HEK293 (cell line): ENCODE measurements around the gene WWTR1.

Source experiments
- CTCF ChIA-PET: fragments of 350-600 bp; formaldehyde crosslinking; extraction: SDS; loops from one replicate; lab custom pipeline; 2021; ENCODE audit warnings: antibody characterized with exemption; lab: Yijun Ruan, JAX
- POLR2A ChIA-PET: fragments of 300-600 bp; formaldehyde crosslinking; extraction: SDS; loops from one replicate; lab custom pipeline; 2020; ENCODE audit warnings: antibody characterized with exemption, inconsistent platforms; lab: Yijun Ruan, JAX
- H3K27ac ChIP-seq: fragments of 200-500 bp; sonication (Bioruptor generic); 2 replicates; pipeline ENCODE4 v1.5.1; 2014; ENCODE audit warnings: low read depth, low read length, control low read depth, inconsistent platforms; ENCODE audit errors: extremely low read depth
- H3K36me3 ChIP-seq, 2 experiments: fragments of 200-500 bp in 1 of 2; sonication (Bioruptor generic) in 1 of 2; 1 replicate in 1 of 2; 2 replicates in 1 of 2; pipeline ENCODE4 v1.5.1; 2014 to 2017; ENCODE audit warnings: inconsistent platforms in 2 of 2, low read length in 2 of 2; ENCODE audit not compliant: control insufficient read depth in 2 of 2, insufficient read depth in 1 of 2
- H3K4me1 ChIP-seq: fragments of 200-500 bp; sonication (Bioruptor generic); 2 replicates; pipeline ENCODE4 v1.5.1; 2014; ENCODE audit warnings: mild to moderate bottlenecking, low read length, inconsistent platforms; ENCODE audit not compliant: control insufficient read depth, insufficient read depth
- H3K4me3 ChIP-seq: 2 replicates; pipeline ENCODE4 v1.5.1; 2011; ENCODE audit warnings: low read depth, mild to moderate bottlenecking, control low read depth, low read length, moderate library complexity
- H3K9me3 ChIP-seq: fragments of 200-500 bp; sonication (Bioruptor generic); 2 replicates; pipeline ENCODE4 v1.5.1; 2014; ENCODE audit warnings: low read depth, low read length, inconsistent platforms; ENCODE audit not compliant: control insufficient read depth, insufficient read depth
- ELK4 ChIP-seq: IDR thresholded peaks from 2 replicates; pipeline ENCODE4 v1.6.1; 2011; ENCODE audit warnings: mild to moderate bottlenecking, low read depth, low read length, borderline replicate concordance
- GLI2 ChIP-seq: fragments of 450-650 bp; formaldehyde crosslinking; IDR thresholded peaks from 2 replicates; pipeline ENCODE4; 2017; ENCODE audit warnings: missing biosample characterization, missing genetic modification characterization, low read depth, borderline replicate concordance
- GLI4 ChIP-seq: fragments of 450-650 bp; formaldehyde crosslinking; IDR thresholded peaks from 2 replicates; pipeline ENCODE4 v1.5.1; 2016; ENCODE audit warnings: missing biosample characterization, missing genetic modification characterization
- PRDM4 ChIP-seq: fragments of 450-650 bp; formaldehyde crosslinking; IDR thresholded peaks from 2 replicates; pipeline ENCODE4 v1.5.1; 2017; ENCODE audit warnings: missing biosample characterization, missing genetic modification characterization
- SCRT2 ChIP-seq: fragments of 450-650 bp; formaldehyde crosslinking; IDR thresholded peaks from 2 replicates; pipeline ENCODE4 v1.5.1; 2016; ENCODE audit warnings: missing biosample characterization, missing genetic modification characterization
- SETDB1 ChIP-seq: IDR thresholded peaks from one replicate; pipeline ENCODE4 v1.6.1; 2017; ENCODE audit warnings: mild to moderate bottlenecking, low read length, moderate library complexity, mixed read lengths; ENCODE audit not compliant: insufficient read length
- YY2 ChIP-seq: fragments of 450-650 bp; formaldehyde crosslinking; IDR thresholded peaks from 2 replicates; pipeline ENCODE4 v1.5.1; 2016; ENCODE audit warnings: missing biosample characterization, missing genetic modification characterization
- ZEB2 ChIP-seq: fragments of 450-650 bp; formaldehyde crosslinking; IDR thresholded peaks from 2 replicates; pipeline ENCODE4 v1.5.1; 2016; ENCODE audit warnings: missing biosample characterization, missing genetic modification characterization
- ZNF155 ChIP-seq: fragments of 450-650 bp; formaldehyde crosslinking; IDR thresholded peaks from 2 replicates; pipeline ENCODE4 v1.5.1; 2016; ENCODE audit warnings: missing biosample characterization, missing genetic modification characterization
- ZNF157 ChIP-seq: fragments of 450-650 bp; formaldehyde crosslinking; IDR thresholded peaks from 2 replicates; pipeline ENCODE4 v1.5.1; 2016; ENCODE audit warnings: missing biosample characterization, missing genetic modification characterization
- ZNF26 ChIP-seq: fragments of 450-650 bp; formaldehyde crosslinking; IDR thresholded peaks from 2 replicates; pipeline ENCODE4 v1.5.1; 2016; ENCODE audit warnings: missing biosample characterization, missing genetic modification characterization
- ZNF433 ChIP-seq: fragments of 450-650 bp; formaldehyde crosslinking; IDR thresholded peaks from 2 replicates; pipeline ENCODE4 v1.5.1; 2016; ENCODE audit warnings: missing biosample characterization, missing genetic modification characterization, low read depth
- ZNF654 ChIP-seq: fragments of 450-650 bp; formaldehyde crosslinking; IDR thresholded peaks from 2 replicates; pipeline ENCODE4 v1.5.1; 2016; ENCODE audit warnings: low read depth, missing biosample characterization, missing genetic modification characterization
- ZNF792 ChIP-seq: fragments of 450-650 bp; formaldehyde crosslinking; IDR thresholded peaks from 2 replicates; pipeline ENCODE4 v1.5.1; 2016; ENCODE audit warnings: missing biosample characterization, missing genetic modification characterization
- TF ChIP-seq, protein P1 (sequence below): fragments of 450-650 bp; formaldehyde crosslinking; IDR thresholded peaks from 2 replicates; pipeline ENCODE4 v1.5.1; 2016; ENCODE audit warnings: missing biosample characterization, missing genetic modification characterization
- TF ChIP-seq, protein P2 (sequence below): fragments of 450-650 bp; formaldehyde crosslinking; IDR thresholded peaks from 2 replicates; pipeline ENCODE4 v1.5.1; 2016; ENCODE audit warnings: missing biosample characterization, missing genetic modification characterization
- TF ChIP-seq, protein P3 (sequence below): fragments of 450-650 bp; formaldehyde crosslinking; IDR thresholded peaks from 2 replicates; pipeline ENCODE4 v1.5.1; 2016; ENCODE audit warnings: missing biosample characterization, missing genetic modification characterization

The WWTR1 gene

DNA sequence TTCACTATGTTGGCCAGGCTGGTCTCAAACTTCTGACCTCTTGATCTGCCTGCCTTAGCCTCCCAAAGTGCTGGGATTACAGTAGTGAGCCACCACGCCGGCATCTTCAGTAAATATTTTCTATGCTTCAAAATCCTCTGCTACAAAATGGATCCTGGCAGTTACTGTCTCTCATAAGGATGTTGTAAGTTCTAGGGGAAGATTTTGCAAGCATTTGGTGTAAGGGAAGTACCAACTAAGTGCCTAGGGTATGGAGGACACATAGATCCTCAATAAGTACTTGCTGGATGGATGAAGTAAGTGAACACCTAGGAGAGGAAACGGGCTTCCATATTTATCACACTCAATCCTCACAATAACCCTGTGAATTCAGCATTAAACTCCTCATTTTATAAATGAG, 176.8 kb downstream of the WWTR1 start (continued):
- TF ChIP-seq PRDM4 (tag by site-specific recombination) (no peak), GLI2 (tag by site-specific recombination) (no peak)

- no peak overlapping the region for H3K27ac ChIP-seq
These were observed 177.4 kb downstream of the WWTR1 start for GRCh38 chr3:149480326-149481017.

DNA sequence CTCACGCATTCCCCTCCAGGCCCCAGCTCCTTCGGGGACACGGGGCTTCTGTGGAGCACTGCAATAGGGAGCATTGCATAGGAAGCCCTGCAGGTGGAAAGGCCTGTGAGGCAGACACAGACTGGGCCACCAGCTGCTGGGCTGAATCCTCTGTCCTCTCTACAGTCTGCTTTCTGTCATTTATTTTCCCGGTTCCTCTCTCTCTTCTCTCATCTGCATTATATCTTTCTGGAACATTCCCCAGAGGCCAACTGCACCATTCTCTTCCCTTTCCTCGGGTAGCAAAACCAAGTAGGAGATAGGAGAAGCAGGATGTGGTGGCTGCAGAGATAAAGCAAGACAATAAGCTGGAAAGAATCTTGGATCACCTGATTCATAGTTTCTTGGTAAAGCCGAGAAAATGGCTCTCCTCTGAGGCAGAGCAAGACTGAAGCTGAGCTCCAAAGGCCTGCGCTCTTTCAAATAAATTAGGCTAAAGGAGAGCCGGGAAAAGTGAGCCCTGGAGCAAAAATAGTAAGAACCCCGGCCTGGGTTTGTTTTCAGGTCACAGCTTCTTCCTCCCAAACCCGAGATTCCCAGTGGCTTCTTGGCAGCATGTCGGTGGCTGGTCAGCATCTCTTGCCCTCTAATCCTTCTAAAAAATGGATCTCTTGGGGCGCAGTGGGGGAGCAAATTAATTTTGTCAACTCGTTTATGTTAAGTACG, 178.1 kb downstream of the WWTR1 start:
- Histone ChIP-seq H3K4me3 (no peak overlapping the region), H3K9me3 (no peaks in the 10 kb centered on the region), H3K36me3 (no peaks in the 10 kb centered on the region), H3K4me1 (no peaks in the 10 kb centered on the region), H3K27ac (no peak overlapping the region)
- ChIA-PET CTCF (interaction anchor here (0.6 to 2.5 kb wide), 17 partner anchors 10 to 527 kb away, joined by 3 to 13 read pairs (median 3); no protein-coding TSS in a partner anchor), POLR2A (no interaction called here)
- TF ChIP-seq SETDB1, result no peak
- TF ChIP-seq ZNF155 (tag by site-specific recombination), result no peak
- TF ChIP-seq ELK4, result no peak
- TF ChIP-seq, protein P1, sequence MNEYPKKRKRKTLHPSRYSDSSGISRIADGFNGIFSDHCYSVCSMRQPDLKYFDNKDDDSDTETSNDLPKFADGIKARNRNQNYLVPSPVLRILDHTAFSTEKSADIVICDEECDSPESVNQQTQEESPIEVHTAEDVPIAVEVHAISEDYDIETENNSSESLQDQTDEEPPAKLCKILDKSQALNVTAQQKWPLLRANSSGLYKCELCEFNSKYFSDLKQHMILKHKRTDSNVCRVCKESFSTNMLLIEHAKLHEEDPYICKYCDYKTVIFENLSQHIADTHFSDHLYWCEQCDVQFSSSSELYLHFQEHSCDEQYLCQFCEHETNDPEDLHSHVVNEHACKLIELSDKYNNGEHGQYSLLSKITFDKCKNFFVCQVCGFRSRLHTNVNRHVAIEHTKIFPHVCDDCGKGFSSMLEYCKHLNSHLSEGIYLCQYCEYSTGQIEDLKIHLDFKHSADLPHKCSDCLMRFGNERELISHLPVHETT (tag by site-specific recombination), result no peak
- no peak for TF ChIP-seq YY2 (tag by site-specific recombination)
- TF ChIP-seq ZNF26, result no peak
- no peak for TF ChIP-seq SCRT2 (tag by site-specific recombination)
- no peak for TF ChIP-seq ZNF433 (tag by site-specific recombination)
- no peak for TF ChIP-seq ZNF792 (tag by site-specific recombination)

More at GRCh38 chr3:149480326-149481017, 177.4 kb downstream of the WWTR1 start:
- Histone ChIP-seq H3K36me3 (no peaks in the 10 kb centered on the region), H3K9me3 (no peaks in the 10 kb centered on the region), H3K4me3 (no peak overlapping the region), H3K4me1 (no peaks in the 10 kb centered on the region)
- ChIA-PET CTCF (interaction anchor here (0.6 to 2.5 kb wide), 30 partner anchors 9 to 1424 kb away, joined by 3 to 13 read pairs (median 3); no protein-coding TSS in a partner anchor), POLR2A (no interaction called here)
- TF ChIP-seq, protein P2, sequence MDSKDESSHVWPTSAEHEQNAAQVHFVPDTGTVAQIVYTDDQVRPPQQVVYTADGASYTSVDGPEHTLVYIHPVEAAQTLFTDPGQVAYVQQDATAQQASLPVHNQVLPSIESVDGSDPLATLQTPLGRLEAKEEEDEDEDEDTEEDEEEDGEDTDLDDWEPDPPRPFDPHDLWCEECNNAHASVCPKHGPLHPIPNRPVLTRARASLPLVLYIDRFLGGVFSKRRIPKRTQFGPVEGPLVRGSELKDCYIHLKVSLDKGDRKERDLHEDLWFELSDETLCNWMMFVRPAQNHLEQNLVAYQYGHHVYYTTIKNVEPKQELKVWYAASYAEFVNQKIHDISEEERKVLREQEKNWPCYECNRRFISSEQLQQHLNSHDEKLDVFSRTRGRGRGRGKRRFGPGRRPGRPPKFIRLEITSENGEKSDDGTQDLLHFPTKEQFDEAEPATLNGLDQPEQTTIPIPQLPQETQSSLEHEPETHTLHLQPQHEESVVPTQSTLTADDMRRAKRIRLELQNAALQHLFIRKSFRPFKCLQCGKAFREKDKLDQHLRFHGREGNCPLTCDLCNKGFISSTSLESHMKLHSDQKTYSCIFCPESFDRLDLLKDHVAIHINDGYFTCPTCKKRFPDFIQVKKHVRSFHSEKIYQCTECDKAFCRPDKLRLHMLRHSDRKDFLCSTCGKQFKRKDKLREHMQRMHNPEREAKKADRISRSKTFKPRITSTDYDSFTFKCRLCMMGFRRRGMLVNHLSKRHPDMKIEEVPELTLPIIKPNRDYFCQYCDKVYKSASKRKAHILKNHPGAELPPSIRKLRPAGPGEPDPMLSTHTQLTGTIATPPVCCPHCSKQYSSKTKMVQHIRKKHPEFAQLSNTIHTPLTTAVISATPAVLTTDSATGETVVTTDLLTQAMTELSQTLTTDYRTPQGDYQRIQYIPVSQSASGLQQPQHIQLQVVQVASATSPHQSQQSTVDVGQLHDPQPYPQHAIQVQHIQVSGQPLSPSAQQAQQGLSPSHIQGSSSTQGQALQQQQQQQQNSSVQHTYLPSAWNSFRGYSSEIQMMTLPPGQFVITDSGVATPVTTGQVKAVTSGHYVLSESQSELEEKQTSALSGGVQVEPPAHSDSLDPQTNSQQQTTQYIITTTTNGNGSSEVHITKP, result 0 out of 2 replicates have a peak, but pooled peaks have one; percentile 11
- TF ChIP-seq ZNF654 (tag by site-specific recombination), result peak; percentile 60
- no peak for TF ChIP-seq GLI4 (tag by site-specific recombination)
- no peak for TF ChIP-seq ZNF157 (tag by site-specific recombination)
- TF ChIP-seq, protein P3, sequence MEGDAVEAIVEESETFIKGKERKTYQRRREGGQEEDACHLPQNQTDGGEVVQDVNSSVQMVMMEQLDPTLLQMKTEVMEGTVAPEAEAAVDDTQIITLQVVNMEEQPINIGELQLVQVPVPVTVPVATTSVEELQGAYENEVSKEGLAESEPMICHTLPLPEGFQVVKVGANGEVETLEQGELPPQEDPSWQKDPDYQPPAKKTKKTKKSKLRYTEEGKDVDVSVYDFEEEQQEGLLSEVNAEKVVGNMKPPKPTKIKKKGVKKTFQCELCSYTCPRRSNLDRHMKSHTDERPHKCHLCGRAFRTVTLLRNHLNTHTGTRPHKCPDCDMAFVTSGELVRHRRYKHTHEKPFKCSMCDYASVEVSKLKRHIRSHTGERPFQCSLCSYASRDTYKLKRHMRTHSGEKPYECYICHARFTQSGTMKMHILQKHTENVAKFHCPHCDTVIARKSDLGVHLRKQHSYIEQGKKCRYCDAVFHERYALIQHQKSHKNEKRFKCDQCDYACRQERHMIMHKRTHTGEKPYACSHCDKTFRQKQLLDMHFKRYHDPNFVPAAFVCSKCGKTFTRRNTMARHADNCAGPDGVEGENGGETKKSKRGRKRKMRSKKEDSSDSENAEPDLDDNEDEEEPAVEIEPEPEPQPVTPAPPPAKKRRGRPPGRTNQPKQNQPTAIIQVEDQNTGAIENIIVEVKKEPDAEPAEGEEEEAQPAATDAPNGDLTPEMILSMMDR, result peak; percentile 42; the same call in 1 of the 2 replicates
- no peak for TF ChIP-seq ZEB2 (tag by site-specific recombination)
